Right atrium auricular region (tissue), 2 donors: ENCODE measurements around the gene UGT1A5. TPM values are rescaled to one million over a fixed set of nuclear protein-coding genes. Genes with fewer than 3 reads are reported as not detected.
"Not testable (repeated sequence)": the region's sequence is repeated elsewhere in the genome, so short reads cannot be mapped to it uniquely, and the experiment has no call there.

Experiments
- DNase-seq: peaks from one replicate; pipeline ENCODE4 v3.0.0-alpha.2; 2019; ENCODE audit warnings: low spot score
- H3K27ac ChIP-seq, 2 donors: fragments of 200-600 bp; sonication (generic); 1 replicate in 1 of 2; 2 replicates in 1 of 2; pipeline ENCODE4 v1.5.1; 2016 to 2019
- H3K27me3 ChIP-seq, 2 donors: fragments of 200-600 bp; sonication (generic); one replicate each; pipeline versions ENCODE4 v1.5.1 to v1.6.0; 2017 to 2019
- H3K36me3 ChIP-seq: fragments of 200-600 bp; sonication (generic); one replicate; pipeline ENCODE4 v1.5.1; 2016
- H3K4me1 ChIP-seq, 2 donors: fragments of 200-600 bp; sonication (generic); one replicate each; pipeline versions ENCODE4 v1.5.1 to v1.6.0; 2017 to 2019
- H3K4me3 ChIP-seq, 2 donors: fragments of 200-600 bp; sonication (generic); 1 replicate in 1 of 2; 2 replicates in 1 of 2; pipeline ENCODE4 v1.5.1; 2017 to 2019; ENCODE audit warnings: mild to moderate bottlenecking in 1 of 2, moderate library complexity in 1 of 2
- H3K9me3 ChIP-seq, 2 donors: fragments of 200-600 bp; sonication (generic); one replicate each; pipeline ENCODE4 v1.5.1; 2019
- total RNA-seq, 2 donors: library from RNA; depleted of rRNA; stranded (reverse); fragments of >200 nt; gene quantifications; one replicate each; pipeline ENCODE4 v1.1.0, GENCODE V29; 2016
- TF ChIP-seq, protein P1 (sequence below), 2 donors: fragments of 200-600 bp; sonication (generic); IDR thresholded peaks; one replicate each; pipeline ENCODE4 v1.5.1; 2019; ENCODE audit warnings: antibody characterized with exemption in 2 of 2

UGT1A5 gene
- total RNA-seq, 2 donors from 2014 or later = not detected

DNA sequence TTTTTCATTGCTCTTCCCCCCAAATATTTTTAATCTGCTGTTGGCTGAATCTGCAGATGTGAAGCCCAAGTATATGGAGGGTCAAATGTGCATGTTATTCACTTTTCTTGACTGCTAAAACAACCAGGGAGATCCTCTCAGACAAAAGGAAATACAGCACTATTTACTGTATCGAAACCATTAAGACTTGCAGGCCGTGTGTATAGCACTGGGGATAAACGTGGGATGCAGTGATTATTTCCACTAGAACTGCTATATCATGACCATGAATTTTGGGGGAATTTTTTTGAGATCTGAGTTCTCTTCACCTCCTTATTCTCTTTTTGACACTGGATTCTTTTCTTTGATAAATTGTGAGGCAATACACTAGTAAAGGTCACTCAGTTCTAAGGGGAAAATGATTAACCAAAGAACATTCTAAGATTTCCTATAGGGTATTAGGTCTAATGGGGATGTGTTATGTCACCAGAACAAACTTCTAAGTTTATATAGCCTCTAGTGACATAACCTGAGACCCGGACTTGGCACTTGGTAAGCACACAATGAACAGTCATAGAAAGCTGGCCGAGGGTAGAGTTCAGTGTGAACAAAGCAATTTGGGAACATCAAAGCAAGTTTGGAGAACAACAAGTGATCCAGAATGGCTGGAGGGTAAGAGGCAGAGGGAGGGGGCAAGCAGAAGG, 32.5 kb downstream of the UGT1A5 start:
- TF ChIP-seq, protein P1, sequence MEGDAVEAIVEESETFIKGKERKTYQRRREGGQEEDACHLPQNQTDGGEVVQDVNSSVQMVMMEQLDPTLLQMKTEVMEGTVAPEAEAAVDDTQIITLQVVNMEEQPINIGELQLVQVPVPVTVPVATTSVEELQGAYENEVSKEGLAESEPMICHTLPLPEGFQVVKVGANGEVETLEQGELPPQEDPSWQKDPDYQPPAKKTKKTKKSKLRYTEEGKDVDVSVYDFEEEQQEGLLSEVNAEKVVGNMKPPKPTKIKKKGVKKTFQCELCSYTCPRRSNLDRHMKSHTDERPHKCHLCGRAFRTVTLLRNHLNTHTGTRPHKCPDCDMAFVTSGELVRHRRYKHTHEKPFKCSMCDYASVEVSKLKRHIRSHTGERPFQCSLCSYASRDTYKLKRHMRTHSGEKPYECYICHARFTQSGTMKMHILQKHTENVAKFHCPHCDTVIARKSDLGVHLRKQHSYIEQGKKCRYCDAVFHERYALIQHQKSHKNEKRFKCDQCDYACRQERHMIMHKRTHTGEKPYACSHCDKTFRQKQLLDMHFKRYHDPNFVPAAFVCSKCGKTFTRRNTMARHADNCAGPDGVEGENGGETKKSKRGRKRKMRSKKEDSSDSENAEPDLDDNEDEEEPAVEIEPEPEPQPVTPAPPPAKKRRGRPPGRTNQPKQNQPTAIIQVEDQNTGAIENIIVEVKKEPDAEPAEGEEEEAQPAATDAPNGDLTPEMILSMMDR (IDR thresholded peaks at IDR 0.05) = no peak
- no peaks in the 10 kb centered on the region for H3K4me1 ChIP-seq
- H3K36me3 ChIP-seq = no peaks in the 10 kb centered on the region
- H3K27ac ChIP-seq = no peak overlapping the region
- H3K9me3 ChIP-seq = no peaks in the 10 kb centered on the region
- H3K27me3 ChIP-seq = no peaks in the 10 kb centered on the region
- no peak overlapping the region for H3K4me3 ChIP-seq
- no peak for DNase-seq

DNA sequence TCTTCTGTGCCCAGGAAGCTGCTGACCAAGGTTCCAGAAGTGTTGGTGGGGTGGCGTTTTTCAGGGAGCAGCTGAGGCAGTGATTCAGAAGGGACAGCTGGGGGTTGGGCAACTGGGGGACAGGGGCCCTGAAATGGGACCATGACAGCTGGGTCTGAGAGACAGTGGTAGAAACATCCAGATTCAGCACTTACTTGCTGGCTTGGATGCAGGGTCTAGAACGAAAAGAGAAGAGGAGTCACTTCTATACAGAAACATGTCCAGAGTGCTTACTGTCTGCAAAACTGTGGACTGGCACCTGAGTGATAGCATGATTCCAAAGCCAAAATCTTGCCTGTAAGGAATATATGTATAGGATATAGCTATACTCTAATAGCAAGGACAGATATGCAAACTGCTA, 33.1 kb downstream of the UGT1A5 start:
- not testable (repeated sequence) for DNase-seq, H3K9me3 ChIP-seq, H3K4me3 ChIP-seq, H3K27ac ChIP-seq, H3K4me1 ChIP-seq, H3K36me3 ChIP-seq, H3K27me3 ChIP-seq

DNA sequence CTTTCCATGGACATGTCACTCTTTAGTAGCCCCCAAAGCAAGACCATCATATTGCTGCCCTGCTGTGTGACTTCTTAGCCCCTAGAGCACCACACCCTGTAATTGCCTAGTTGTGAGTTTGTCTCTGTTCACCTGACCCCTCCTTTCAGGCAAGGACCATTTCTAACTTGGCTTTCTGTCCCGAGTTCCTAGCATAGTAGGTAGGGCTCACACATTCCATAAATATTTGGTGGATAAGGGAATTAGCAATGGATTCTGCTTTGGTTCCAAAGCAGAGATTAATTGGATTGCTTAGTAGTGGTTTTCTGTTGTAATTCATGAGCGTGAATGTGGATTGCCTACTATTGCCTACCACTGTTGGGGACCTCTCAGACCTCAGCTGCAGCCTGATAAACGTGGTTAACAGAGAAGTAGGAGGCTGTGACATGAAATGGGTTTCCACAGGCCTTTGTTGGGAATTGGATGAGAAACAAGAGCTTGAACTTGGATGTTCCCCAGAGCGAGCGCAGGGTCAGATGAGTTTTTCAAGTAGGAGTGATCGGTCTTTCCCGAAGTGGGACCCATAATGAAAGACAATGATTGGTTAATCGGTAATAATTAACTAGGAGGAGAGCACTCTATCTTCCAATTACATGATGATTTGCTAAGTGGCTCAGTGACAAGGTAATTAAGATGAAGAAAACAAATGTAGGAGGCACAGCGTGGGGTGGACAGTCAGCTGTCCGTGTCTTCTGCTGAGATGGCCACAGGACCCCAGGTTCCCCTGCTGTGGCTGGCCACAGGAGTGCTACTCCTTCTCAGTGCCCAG, 34.0 kb downstream of the UGT1A5 start:
- Histone ChIP-seq H3K27me3 (no peaks in the 10 kb centered on the region), H3K4me1 (no peaks in the 10 kb centered on the region), H3K4me3 (no peak overlapping the region), H3K27ac (no peak overlapping the region), H3K9me3 (no peaks in the 10 kb centered on the region), H3K36me3 (no peaks in the 10 kb centered on the region)
- no peak for DNase-seq
- TF ChIP-seq, protein P1 (IDR thresholded peaks at IDR 0.05) = no peak

DNA sequence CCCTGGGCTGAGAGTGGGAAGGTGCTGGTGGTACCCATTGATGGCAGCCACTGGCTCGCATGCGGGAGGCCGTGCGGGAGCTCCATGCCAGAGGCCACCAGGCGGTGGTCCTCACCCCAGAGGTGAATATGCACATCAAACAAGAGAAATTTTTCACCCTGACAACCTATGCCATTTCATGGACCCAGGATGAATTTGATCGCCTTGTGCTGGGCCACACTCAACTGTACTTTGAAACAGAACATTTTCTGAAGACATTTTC, 34.5 kb downstream of the UGT1A5 start:
- Histone ChIP-seq H3K9me3 (no peaks in the 10 kb centered on the region), H3K4me1 (no peaks in the 10 kb centered on the region), H3K27me3 (no peaks in the 10 kb centered on the region), H3K4me3 (no peak overlapping the region), H3K27ac (no peak overlapping the region), H3K36me3 (no peaks in the 10 kb centered on the region)
- no peak for DNase-seq
- TF ChIP-seq, protein P1 (IDR thresholded peaks at IDR 0.05) = no peak

DNA sequence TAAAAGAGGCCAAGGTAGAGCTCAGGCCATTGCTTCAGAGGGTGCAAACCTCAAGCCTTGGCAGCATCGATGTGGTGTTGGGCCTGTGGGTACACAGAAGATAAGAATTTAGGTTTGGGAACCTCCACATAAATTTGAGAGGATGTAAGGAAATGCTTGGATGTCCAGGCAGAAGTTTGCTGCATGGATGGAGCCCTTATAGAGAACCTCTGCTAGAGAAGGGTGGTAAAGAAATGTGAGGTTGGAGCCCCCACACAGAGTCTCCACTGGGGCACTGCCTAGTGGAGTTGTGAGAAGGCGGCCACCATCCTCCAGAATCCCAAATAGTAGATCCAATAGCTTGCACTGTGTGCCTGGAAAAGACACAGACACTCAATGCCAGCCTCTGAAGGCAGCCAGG, 38.0 kb downstream of the UGT1A5 start:
- not testable (repeated sequence) for H3K4me1 ChIP-seq, H3K27me3 ChIP-seq, H3K27ac ChIP-seq, H3K4me3 ChIP-seq, H3K36me3 ChIP-seq, H3K9me3 ChIP-seq, DNase-seq

DNA sequence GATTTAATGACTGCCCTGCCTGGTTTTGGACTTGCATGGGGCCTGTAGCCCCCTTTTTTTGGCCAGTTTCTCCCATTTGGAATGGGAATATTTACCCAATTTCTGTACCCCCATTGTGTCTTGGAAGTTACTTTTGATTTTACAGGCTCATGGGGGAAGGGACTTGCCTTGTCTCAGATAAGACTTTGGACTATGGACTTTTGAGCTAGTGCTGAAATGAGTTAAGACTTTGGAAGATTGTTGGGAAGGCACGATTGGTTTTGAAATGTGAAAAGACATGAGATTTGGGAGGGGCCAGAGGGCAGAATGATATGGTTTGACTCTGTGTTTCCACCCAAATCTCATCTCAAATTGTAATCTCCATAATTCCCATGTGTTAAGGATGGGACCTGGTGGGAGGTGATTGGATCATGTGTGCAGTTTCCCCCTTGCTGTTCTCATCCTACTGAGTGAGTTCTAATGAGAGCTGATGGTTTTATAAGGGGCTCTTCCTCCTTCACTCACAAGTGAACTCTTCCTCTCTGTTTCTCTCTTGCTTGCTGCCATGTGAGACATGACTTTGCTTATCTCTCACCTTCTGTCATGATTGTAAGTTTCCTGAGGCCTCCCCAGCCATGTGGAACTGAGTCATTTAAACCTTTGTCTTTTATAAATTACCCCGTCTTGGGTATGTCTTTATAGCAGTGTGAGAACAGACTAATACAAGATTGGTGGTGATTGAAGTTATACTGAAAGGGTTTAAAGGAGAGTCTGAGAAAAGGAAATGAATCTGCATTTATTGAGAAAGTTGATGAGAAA, 38.7 kb downstream of the UGT1A5 start:
- H3K27ac ChIP-seq, H3K4me1 ChIP-seq, H3K36me3 ChIP-seq, H3K27me3 ChIP-seq, DNase-seq, H3K4me3 ChIP-seq, H3K9me3 ChIP-seq: not testable (repeated sequence)

DNA sequence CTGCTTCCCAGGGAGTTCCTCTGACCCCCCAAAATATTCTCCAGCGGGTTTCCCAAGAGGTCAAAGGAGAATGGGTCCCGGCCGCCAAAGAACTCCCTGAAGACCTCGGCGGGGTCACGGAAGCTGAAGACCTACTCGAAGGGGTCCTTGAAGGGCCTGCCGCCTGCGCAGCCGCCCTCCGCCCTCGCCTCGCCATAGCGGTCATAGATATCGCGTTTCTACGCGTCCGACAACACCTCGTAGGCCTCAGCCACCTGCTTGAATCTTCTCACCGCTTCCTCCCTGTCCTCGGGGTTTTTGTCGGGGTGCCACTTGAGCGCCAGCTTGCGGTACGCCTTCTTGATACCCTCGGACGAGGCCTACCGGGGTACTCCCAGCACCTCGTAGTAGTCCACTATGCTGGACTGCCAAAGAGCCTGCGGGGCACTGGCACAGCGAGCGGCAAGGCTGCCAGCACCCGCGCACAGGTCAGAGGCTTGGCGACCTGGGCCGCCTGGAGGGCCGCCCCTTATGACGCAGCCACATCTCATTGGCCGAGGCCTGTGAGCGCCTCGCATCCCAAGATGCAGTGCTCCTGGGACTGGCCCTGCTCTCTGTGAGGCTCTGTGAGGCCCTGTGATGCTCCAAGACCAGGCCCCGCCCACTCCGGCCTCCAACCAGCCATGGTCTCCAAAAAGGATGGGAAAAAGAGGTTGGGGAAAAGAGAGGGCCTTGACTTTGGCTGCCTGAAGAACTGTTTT, 42.3 kb downstream of the UGT1A5 start:
- DNase-seq = no peak
- Histone ChIP-seq H3K9me3 (no peaks in the 10 kb centered on the region), H3K36me3 (no peaks in the 10 kb centered on the region)

More for the DNA sequence above, 42.3 kb downstream of the UGT1A5 start:
- TF ChIP-seq, protein P1 (IDR thresholded peaks at IDR 0.05) = no peak
- Histone ChIP-seq H3K27ac (no peak overlapping the region), H3K4me1 (no peaks in the 10 kb centered on the region), H3K4me3 (no peak overlapping the region), H3K27me3 (no peaks in the 10 kb centered on the region)
